ENCODE data around the gene LILRA5.

The LILRA5 gene

GRCh38 chr19:54352041-54352440 lies 39.1 kb upstream of the LILRA5 start:
- H3K27ac ChIP-seq = no peak overlapping the region
- TF ChIP-seq ZFX (IDR thresholded peaks at IDR 0.05) (no peak), CTCF (conservative IDR thresholded peaks at IDR 0.05) (no peak)

DNA sequence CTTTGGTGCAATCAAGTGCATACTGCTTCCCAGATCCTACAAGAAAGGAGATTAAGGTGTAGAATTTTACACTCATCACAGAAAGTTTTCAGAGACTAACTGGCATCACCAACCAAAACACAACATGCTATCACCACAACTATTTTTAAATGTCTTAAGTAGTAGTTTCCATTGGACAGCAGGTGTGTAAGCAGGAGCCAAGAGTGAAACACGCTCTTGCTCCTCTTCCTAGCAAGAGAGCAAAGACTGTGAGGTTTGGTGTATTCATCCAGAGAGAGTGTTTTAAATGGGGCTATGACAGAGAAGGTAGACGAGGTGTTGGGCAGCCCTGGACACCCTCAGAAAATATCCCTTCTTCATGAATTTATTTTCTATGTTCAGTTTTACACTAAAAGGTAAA lies 38.5 kb upstream of the LILRA5 start:
- TF ChIP-seq CTCF (conservative IDR thresholded peaks at IDR 0.05) (no peak), ZFX (IDR thresholded peaks at IDR 0.05) (no peak)
- no peak overlapping the region for H3K27ac ChIP-seq

DNA sequence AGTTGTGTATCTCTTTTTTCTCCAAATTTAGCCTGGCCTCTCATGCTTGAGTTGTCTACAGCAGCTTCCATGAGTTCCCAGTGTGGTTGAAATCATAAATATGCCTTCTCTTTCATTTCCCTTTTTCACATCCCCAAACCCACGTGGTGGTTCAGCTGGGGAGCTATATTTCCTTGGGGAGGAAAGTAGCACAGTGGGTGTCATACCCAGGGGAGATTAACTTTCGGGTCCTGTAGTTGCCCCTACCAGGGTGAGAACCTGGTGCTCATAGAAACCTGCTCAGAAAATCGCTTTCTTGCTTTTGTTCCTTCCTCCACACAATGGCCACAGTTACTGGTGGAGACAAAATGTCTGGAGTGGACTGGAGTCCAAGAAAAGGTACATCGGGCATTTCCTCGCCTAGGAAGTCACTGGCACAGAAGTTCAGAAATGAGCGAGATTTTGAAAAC lies 33.0 kb upstream of the LILRA5 start:
- no peak overlapping the region for H3K27ac ChIP-seq

DNA sequence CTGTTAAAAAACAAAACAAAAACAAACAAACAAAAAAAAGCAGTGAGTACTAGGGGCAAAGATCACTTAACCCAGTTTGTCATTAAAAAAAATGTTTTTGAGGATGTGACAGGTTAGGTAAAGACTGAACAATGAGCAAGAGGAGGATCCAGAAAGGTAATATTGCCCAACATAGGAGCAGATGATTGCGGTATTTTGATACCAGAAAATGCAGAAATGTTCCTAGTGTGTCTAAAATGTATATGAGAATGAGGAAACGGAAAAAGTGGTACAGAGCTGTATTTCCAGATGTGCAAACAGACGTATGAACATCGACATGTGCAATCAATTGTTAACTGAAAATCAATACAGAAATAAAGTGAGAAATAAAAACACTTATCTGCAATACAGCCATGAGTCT lies 30.9 kb upstream of the LILRA5 start:
- H3K27ac ChIP-seq = no peak overlapping the region
- TF ChIP-seq CTCF (conservative IDR thresholded peaks at IDR 0.05) = no peak

More for the DNA sequence above, 33.0 kb upstream of the LILRA5 start:
- no peak for TF ChIP-seq ZFX (IDR thresholded peaks at IDR 0.05)
- TF ChIP-seq CTCF (conservative IDR thresholded peaks at IDR 0.05) = no peak

- no peak overlapping the region for H3K27ac ChIP-seq
- no peak for TF ChIP-seq CTCF (conservative IDR thresholded peaks at IDR 0.05)
- TF ChIP-seq ZFX (IDR thresholded peaks at IDR 0.05) = no peak
These were observed 28.3 kb upstream of the LILRA5 start for GRCh38 chr19:54341295-54341694.

GRCh38 chr19:54339646-54340358 lies 26.8 kb upstream of the LILRA5 start:
- TF ChIP-seq ZFX (IDR thresholded peaks at IDR 0.05) = no peak
- TF ChIP-seq CTCF (conservative IDR thresholded peaks at IDR 0.05) = no peak
- no peak overlapping the region for H3K27ac ChIP-seq

DNA sequence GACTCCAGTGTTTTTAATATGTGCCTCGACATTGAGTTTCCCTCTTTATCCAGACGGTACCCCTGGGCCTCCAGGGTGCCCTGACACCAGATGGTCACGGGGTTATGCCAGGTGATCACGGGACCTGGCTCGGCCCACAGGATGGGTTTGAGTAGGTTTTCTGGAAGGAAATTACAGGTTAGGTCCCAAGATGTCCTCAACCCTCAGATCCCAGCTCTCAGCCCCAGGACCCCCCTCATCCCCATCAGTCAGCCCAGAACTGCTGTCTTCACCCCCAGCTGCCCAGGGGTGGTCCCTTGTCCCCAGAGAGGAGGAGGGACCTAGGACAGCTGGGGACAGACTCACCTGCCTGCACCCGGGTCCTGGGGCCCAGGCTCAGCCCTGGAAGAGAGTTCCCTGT lies 25.6 kb upstream of the LILRA5 start:
- no peak overlapping the region for H3K27ac ChIP-seq
- TF ChIP-seq ZFX (IDR thresholded peaks at IDR 0.05) (no peak), CTCF (conservative IDR thresholded peaks at IDR 0.05) (no peak)

All from C4-2B (cell line).